GM21576 (cell line): ENCODE results near the gene SDC4.
"Not testable (repeated sequence)": the region's sequence is repeated elsewhere in the genome, so short reads cannot be mapped to it uniquely, and the experiment has no call there.

ENCODE experiments used
- ATAC-seq: cut with Tn5 transposase; IDR thresholded peaks from one replicate; pipeline ENCODE4 v1.9.1; 2021; ENCODE audit warnings: mild to moderate bottlenecking, moderate library complexity; ENCODE audit not compliant: unreplicated experiment

SDC4 gene

DNA sequence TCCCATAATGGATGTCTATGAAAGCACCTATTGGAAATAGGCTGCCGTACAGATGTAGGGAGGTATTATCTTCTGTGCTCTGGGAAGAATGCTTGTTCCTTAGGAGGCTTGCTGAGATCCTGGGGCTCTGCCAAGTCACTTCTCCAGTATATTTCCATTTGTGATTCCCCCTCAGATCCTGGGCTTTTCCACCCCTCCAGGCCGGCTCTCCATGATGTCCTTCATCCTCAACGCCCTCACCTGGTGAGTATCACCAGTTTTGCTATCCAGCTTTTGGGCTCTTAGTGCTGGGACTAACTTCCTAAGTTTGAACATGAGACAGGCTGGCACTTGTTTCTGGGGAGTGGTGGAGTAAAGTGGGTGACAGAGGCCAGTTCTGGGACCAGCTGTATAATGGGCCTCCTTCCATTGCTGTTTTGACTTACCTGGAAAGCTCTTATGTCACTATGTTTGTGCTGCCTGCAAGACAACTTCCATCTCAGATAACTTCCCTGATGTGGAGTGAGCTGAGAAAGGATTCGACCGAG lies 17.3 kb upstream of the SDC4 start:
- no peak for ATAC-seq

DNA sequence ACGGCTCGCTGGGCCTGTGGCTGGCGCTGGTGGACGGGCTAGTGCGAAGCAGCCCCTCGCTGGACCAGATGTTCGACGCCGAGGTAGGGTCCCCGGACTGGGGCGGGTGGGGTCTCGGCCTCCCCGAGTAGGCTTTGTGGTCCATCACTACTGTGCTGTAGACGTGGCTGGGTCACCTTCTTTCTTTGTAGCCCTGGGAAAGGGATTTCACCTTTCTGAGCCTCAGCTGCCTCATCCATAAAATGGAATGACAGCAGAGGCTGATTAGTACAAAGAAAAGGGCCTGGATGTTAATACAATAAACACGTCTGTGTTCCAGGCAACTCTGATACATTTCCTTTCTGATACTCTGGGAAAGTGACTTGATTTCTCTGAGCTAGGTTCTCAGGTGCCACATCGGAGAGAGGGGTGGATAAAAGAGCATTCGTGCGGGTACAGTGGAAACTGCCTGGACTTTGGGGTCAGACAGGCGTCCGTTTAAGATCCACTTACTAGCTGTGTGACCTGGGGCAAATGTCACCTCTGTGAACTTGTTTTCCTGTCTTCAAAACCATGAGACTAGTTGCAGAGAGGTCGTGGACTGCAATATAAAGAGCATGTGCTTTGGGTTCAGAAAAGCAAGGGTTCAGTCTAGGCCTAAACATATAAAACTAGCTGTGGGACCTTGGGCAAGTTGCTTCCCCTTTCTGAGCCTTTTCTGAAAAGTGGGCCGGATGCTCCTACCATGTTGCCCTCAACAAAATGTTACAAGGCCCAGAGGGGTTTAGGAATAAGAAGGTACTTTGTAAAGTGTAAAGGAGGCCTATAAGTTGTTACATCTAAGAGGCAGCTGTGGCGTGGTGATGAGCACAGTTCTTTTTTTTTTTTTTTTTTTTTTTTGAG lies 15.6 kb upstream of the SDC4 start:
- ATAC-seq: no peak

DNA sequence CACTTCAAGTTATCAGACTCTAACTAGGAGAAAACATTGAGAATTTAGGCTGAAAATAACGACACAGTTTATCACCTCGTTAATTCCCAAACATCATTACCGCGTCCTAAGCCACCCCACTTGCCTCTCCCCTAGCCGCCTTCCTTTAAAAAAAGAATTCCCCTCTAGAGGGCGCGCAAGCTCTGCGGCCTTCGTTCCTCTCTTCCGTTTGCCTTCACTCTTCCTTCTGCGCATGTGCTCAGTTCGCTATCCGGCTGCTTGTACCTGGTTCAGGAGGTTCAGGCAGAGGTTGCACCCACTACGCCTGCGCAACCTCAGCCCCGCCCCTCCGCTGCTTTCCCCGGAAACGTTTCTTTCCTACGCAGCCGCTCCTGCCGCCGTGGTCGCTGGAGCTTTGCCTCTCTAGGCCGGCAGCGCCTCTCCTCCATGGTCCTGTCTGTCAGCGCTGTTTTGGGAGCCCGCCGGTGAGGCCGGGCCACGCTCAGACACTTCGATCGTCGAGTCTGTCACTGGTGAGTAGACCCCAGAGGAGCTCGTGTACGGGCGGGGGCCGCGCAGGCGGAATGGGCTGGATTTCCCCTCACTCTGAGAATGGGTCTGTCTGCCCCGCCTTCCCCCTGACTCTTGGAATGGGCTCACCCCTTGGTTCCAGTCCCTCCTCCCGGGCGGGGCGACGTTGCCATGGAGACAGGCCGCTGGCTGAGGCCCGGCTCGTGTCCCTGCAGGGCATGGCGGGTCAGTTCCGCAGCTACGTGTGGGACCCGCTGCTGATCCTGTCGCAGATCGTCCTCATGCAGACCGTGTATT lies 14.8 kb upstream of the SDC4 start, which contains the start of gene SYS1:
Gene SYS1 (plus strand): TSS at position 353 of the 807 bp plus-strand sequence. CDS start 376 bp downstream, at position 729.
- ATAC-seq: peak; percentile 78

- ATAC-seq: no peak
Measured at GRCh38 chr20:45361793-45362192, 13.6 kb upstream of the SDC4 start.

DNA sequence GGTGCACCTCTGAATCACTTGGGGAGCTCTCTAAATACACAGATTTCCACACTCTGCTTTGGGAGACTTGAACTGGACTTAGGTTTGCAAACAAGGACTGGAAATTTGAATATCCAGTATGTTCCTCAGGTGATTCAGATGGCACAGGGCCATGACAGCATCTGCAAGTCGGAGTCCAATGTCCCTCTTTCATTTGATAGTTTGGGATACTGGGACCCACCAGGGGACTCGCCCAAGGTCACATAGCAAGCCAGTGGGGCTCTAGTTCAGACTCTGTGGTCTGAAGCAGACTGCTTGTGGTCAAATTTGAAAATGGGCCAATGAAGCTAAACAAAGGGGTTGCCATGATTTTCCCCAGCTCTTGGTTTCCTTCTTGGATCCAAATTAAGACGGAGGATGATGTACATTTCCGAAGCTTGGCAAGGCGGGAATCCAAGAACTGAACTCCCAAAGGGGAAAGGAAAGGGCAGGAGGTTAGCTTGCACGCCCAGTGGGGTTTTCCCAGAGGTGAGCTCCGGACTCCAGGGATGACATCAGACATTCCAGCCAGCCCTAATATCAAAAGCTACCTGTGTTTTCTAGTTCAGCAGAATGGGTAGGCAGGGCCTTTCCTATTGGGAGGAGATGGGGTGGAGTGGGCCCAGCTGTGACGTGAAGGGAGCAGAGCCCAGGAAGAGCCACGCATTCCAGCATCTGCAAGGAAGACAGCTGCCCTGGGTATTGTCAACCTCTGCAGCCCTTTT lies 11.4 kb upstream of the SDC4 start:
- no peak for ATAC-seq

- no peak for ATAC-seq
Measured at GRCh38 chr20:45359069-45359405, 10.8 kb upstream of the SDC4 start.

- no peak for ATAC-seq
Measured at GRCh38 chr20:45358282-45359068, 10.3 kb upstream of the SDC4 start.

- no peak for ATAC-seq
Measured at GRCh38 chr20:45355209-45356084, 7.2 kb upstream of the SDC4 start.

DNA sequence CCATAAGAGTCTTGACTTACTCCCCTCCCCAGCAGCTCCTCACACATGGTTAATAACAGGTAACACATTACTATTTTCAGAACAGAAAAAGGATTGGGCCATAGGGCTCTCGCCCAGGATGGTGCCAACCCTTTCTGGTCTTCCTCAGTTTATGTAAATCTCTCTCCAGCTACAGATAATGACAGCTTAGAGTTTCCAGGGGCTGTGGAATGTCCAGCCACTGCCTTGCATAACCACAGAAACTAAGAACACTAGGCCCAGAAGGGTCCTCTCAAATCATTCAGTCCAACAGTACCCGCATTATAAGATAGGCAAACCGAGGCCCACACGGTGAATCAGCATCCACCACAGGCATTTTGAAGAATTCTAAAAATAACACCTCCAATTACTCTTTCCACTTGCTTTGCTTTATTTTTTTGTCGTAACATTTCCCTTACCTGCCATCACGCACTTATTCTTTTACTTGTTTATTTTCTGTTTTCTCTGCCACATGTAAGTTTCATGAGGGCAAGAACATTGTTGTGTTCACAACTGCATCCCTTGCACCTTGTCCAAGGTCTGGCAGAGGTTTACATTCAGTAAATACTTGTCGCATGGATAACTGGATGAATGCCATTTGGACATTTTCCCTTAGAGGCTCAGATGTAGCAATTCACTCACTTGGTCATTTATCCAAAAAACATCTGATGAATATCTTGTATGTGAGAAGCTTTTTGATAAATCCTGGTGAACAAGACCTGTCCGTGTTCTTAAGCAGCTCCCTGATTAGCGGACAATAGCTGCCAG lies 6.4 kb upstream of the SDC4 start:
- ATAC-seq: no peak

DNA sequence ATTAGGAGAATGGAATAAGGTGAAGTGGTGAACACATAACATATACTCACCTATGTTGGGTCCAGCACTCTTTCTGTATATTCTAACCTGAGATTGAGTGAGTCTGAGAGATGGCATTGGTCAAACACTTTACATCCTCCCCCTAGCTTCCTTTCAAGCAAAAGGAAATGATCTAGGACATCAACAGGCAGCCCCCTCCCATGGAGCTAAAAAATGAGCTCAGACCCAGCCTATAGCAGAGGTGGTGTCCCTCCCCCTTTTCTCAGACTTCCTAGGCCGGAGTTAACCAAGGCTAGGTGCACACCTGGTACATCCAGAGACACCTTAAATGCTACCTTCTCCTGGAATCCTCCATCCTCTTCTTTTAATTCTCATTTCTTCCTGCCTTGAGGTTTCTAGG lies 5.5 kb upstream of the SDC4 start:
- no peak for ATAC-seq

DNA sequence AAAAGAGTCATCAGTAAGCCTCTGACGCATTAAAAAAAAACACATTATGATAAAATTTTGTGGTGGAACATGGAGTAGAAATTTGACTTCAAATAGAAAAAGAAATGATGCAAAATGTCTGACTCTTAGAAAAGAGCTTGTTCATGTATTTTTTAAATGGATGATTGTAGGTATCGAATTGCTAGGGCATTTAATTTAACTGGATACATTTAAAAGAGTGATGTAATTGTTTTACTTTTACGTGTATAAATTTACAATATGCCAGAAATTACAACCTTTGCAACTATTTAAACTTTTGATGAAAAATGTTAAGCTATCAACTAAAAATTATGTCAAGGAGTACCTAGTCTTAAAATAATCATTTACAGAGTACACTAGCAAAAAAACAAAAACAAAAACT lies 4.5 kb upstream of the SDC4 start:
- no peak for ATAC-seq

GRCh38 chr20:45350795-45351194 lies 2.6 kb upstream of the SDC4 start:
- not testable (repeated sequence) for ATAC-seq

DNA sequence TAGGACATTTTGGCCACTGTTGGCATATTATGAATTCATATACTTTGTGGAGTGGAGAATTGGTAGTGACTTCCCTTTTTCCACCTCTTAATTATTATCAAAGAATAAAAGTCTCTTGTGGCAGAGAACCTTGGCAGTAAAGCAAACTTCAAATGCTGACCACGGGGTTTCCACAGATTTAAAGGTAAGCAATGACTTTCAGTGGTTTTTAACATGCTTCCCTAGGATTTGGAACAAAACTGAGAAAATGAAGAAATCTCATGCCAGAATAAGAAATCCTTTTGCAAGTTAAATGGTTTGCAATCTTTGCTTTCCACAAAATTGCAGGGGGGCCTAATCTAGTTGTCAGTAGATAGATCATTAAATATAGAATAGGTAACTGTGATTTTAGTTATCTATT lies 2.0 kb upstream of the SDC4 start:
- ATAC-seq: no peak

- no peak for ATAC-seq
Measured at GRCh38 chr20:45347297-45347935, 808 bp downstream of the SDC4 start.

GRCh38 chr20:45346851-45347250 lies 1.4 kb downstream of the SDC4 start:
- ATAC-seq: no peak

- no peak for ATAC-seq
Measured at GRCh38 chr20:45346291-45346718, 1.9 kb downstream of the SDC4 start.

- ATAC-seq: no peak
Measured at GRCh38 chr20:45345104-45345936, 2.9 kb downstream of the SDC4 start.
